K562 (cell line): Measurements from ENCODE around the gene PTPN14. TPM values are rescaled to one million over a fixed set of nuclear protein-coding genes. Genes with fewer than 3 reads are reported as not detected.

Experiments
- ATAC-seq: fragments of 200-7000 bp; cut with Tn5 transposase; 3 replicates; pipeline ENCODE4 v1.9.1; 2020; ENCODE audit warnings: moderate library complexity
- BruUV-seq: library from RNA; stranded (reverse); fragments of 400-500 nt; replicated peaks from 2 replicates; lab custom pipeline; 2021; lab: Mats Ljungman, UMichigan
- CTCF ChIA-PET: fragments of 300-600 bp; formaldehyde crosslinking; extraction: SDS; loops from one replicate; lab custom pipeline; 2021; ENCODE audit warnings: low intra/inter-chr PET ratio; lab: Yijun Ruan, JAX
- POLR2A ChIA-PET: fragments of 300-600, 350-650 bp; sonication (Branson Sonifier 250); formaldehyde crosslinking; extraction: SDS; loops from one replicate; lab custom pipeline; 2021; ENCODE audit warnings: antibody characterized with exemption, inconsistent platforms; lab: Yijun Ruan, JAX
- DNase-seq, 4 experiments: peaks; one replicate each; pipeline versions ENCODE4 v3.0.0 to v3.0.0-alpha.2; 2011 to 2018; ENCODE audit warnings: low spot score in 3 of 4, mixed read lengths in 3 of 4; ENCODE audit errors: extremely low read depth in 1 of 4
- FAIRE-seq: peaks from 2 replicates; lab custom pipeline; 2011; peaks lifted over from hg19 to GRCh38; lab: Jason Lieb, UNC
- H2AFZ ChIP-seq: 2 replicates; pipeline ENCODE4 v1.6.0; 2011; ENCODE audit warnings: low read depth, low read length, control low read depth, inconsistent platforms
- H3K27ac ChIP-seq: fragments of 200-600 bp; 3 replicates; pipeline ENCODE4 v1.8.0; 2011; ENCODE audit warnings: low read depth, mild to moderate bottlenecking, control low read depth, inconsistent platforms, low read length, moderate library complexity, mixed read lengths; ENCODE audit errors: extremely low read depth
- H3K27me3 ChIP-seq, 2 experiments: fragments of 300-600 bp in 1 of 2; 2 replicates in 1 of 2; 3 replicates in 1 of 2; pipeline versions ENCODE4 v1.6.0 to v1.8.0; 2011; ENCODE audit warnings: inconsistent platforms in 2 of 2, low read length in 2 of 2, mild to moderate bottlenecking in 1 of 2, mixed read lengths in 1 of 2, moderate library complexity in 1 of 2; ENCODE audit not compliant: control insufficient read depth in 2 of 2, insufficient read depth in 2 of 2
- H3K36me3 ChIP-seq: fragments of 300-600 bp; 3 replicates; pipeline ENCODE4 v1.8.0; 2011; ENCODE audit warnings: mild to moderate bottlenecking, low read length, inconsistent platforms; ENCODE audit not compliant: control insufficient read depth, insufficient read depth
- H3K4me1 ChIP-seq, 2 experiments: fragments of 200-600 bp in 1 of 2; replicated peaks in 1 of 2; 2 replicates in 1 of 2; 3 replicates in 1 of 2; pipeline versions ENCODE4 v1.5.1 to v1.8.0; 2011; ENCODE audit warnings: inconsistent platforms in 2 of 2, low read length in 2 of 2, mild to moderate bottlenecking in 1 of 2, mixed read lengths in 1 of 2, moderate library complexity in 1 of 2; ENCODE audit not compliant: control insufficient read depth in 2 of 2, insufficient read depth in 2 of 2
- H3K4me2 ChIP-seq: 2 replicates; pipeline ENCODE4 v1.6.1; 2011; ENCODE audit warnings: low read length, control low read depth, inconsistent platforms, mixed read lengths; ENCODE audit not compliant: insufficient read depth
- H3K4me3 ChIP-seq: fragments of 200-600 bp; sonication (generic), shearing (Covaris generic); 2 replicates; pipeline ENCODE4 v1.5.1; 2016; ENCODE audit warnings: control low read depth, inconsistent platforms
- H3K79me2 ChIP-seq: fragments of 200-600 bp; 3 replicates; pipeline ENCODE4 v1.8.0; 2011; ENCODE audit warnings: low read length, inconsistent platforms; ENCODE audit not compliant: control insufficient read depth, insufficient read depth
- H3K9ac ChIP-seq, 2 experiments: 2 replicates each; pipeline versions ENCODE4 v1.6.0 to v1.6.1; 2011; ENCODE audit warnings: low read depth in 2 of 2, low read length in 2 of 2, control low read depth in 1 of 2, inconsistent platforms in 1 of 2, mild to moderate bottlenecking in 1 of 2, mixed read lengths in 1 of 2; ENCODE audit not compliant: insufficient read depth in 1 of 2
- H3K9me1 ChIP-seq: one replicate; pipeline ENCODE4 v1.6.0; 2011; ENCODE audit warnings: inconsistent platforms, mild to moderate bottlenecking, low read length, moderate library complexity; ENCODE audit not compliant: control insufficient read depth, insufficient read depth
- H3K9me3 ChIP-seq: replicated peaks from 2 replicates; pipeline ENCODE4 v1.5.1; 2011; ENCODE audit warnings: low read depth, low read length, inconsistent platforms; ENCODE audit not compliant: control insufficient read depth, insufficient read depth
- H4K20me1 ChIP-seq: replicated peaks from 2 replicates; pipeline ENCODE4 v1.6.1; 2011; ENCODE audit warnings: low read length, inconsistent platforms, mixed read lengths; ENCODE audit not compliant: control insufficient read depth, insufficient read depth
- ARID1B ChIP-seq: fragments of 450-650 bp; IDR thresholded peaks from 2 replicates; pipeline ENCODE4 v1.6.1; 2016; ENCODE audit warnings: antibody characterized with exemption, mild to moderate bottlenecking, inconsistent platforms
- ATF6 ChIP-seq: sonication (generic); formaldehyde crosslinking; IDR thresholded peaks from 2 replicates; pipeline ENCODE4 v1.4.0; 2020; ENCODE audit warnings: mild to moderate bottlenecking, missing genetic modification reagents
- BMI1 ChIP-seq: fragments of 150-350 bp; IDR thresholded peaks from 2 replicates; pipeline ENCODE4 v1.6.1; 2014; ENCODE audit warnings: low read length
- CBFA2T2 ChIP-seq: fragments of 450-650 bp; conservative IDR thresholded peaks from 2 replicates; pipeline ENCODE4 v1.6.1; 2017; ENCODE audit warnings: mild to moderate bottlenecking
- CBX2 ChIP-seq: fragments of 200-600 bp; sonication (generic); IDR thresholded peaks from one replicate; pipeline ENCODE4 v1.6.1; 2012; ENCODE audit warnings: mild to moderate bottlenecking, low read length, inconsistent platforms; ENCODE audit not compliant: insufficient read depth, poor library complexity, severe bottlenecking
- DIDO1 ChIP-seq: fragments of 450-650 bp; IDR thresholded peaks from 2 replicates; pipeline ENCODE4 v1.6.1; 2016; ENCODE audit warnings: low read depth, missing biosample characterization, missing genetic modification characterization
- DPF2 ChIP-seq: fragments of 450-650 bp; IDR thresholded peaks from 2 replicates; pipeline ENCODE4 v1.6.1; 2016
- E4F1 ChIP-seq: fragments of 250-450 bp; sonication (Bioruptor Pico); IDR thresholded peaks from 2 replicates; pipeline ENCODE4 v1.5.0; 2021; ENCODE audit warnings: mild to moderate bottlenecking, borderline replicate concordance
- ETS2 ChIP-seq: IDR thresholded peaks from 2 replicates; pipeline ENCODE4 v1.6.1; 2016; ENCODE audit warnings: borderline replicate concordance, missing genetic modification characterization, mild to moderate bottlenecking, moderate library complexity, missing compliant biosample characterization; ENCODE audit not compliant: poor library complexity, severe bottlenecking
- KLF10 ChIP-seq: fragments of 250-450 bp; sonication (Bioruptor Pico); IDR thresholded peaks from 2 replicates; pipeline ENCODE4 v1.6.1; 2021; ENCODE audit warnings: matching md5 sums
- MECOM ChIP-seq: fragments of 250-450 bp; sonication (Bioruptor Pico); IDR thresholded peaks from 2 replicates; pipeline ENCODE4 v1.8.0; 2022; ENCODE audit warnings: inconsistent platforms
- NFYB ChIP-seq: IDR thresholded peaks from 2 replicates; pipeline ENCODE4 v1.6.1; 2011; ENCODE audit warnings: mild to moderate bottlenecking, moderate library complexity; ENCODE audit not compliant: insufficient read length; ENCODE audit errors: extremely low read depth
- SMAD3 ChIP-seq: fragments of 450-650 bp; formaldehyde crosslinking; conservative IDR thresholded peaks from 2 replicates; pipeline ENCODE4 v1.4.0; 2020; ENCODE audit warnings: mild to moderate bottlenecking
- ZNF140 ChIP-seq: fragments of 250-450 bp; sonication (Bioruptor Pico); IDR thresholded peaks from 2 replicates; pipeline ENCODE4 v1.8.0; 2021; ENCODE audit warnings: moderate library complexity, mild to moderate bottlenecking, inconsistent platforms
- ZNF263 ChIP-seq: sonication (generic); formaldehyde crosslinking; IDR thresholded peaks from 2 replicates; pipeline ENCODE4 v1.8.0; 2022; ENCODE audit warnings: mild to moderate bottlenecking, missing genetic modification reagents, borderline replicate concordance
- ZNF311 ChIP-seq: fragments of 250-450 bp; sonication (Bioruptor Pico); IDR thresholded peaks from 2 replicates; pipeline ENCODE4 v1.4.0; 2020; ENCODE audit warnings: mild to moderate bottlenecking, moderate library complexity
- ZNF75A ChIP-seq: fragments of 450-650 bp; formaldehyde crosslinking; IDR thresholded peaks from 2 replicates; pipeline ENCODE4 v1.4.0; 2020; ENCODE audit warnings: mild to moderate bottlenecking
- ZZZ3 ChIP-seq: fragments of 450-650 bp; IDR thresholded peaks from 2 replicates; pipeline ENCODE4 v1.6.1; 2016; ENCODE audit warnings: antibody characterized with exemption, mild to moderate bottlenecking, moderate library complexity
- WGBS: fragments of 100-300 bp; shearing (Covaris generic); methylation state at CpG from one replicate; pipeline ENCODE4 v1.1.6; 2016; ENCODE audit warnings: low coverage, mixed read lengths; ENCODE audit not compliant: insufficient coverage; ENCODE audit errors: missing lambda C conversion rate; 5-methylcytosine and 5-hydroxymethylcytosine counted together
- in situ Hi-C: fragments of 300-500 bp; cut with MboI; formaldehyde crosslinking; loops from 4 replicates; pipeline ENCODE4 v1.15.0; 2018; ENCODE audit warnings: inconsistent platforms, mixed read lengths
- intact Hi-C: fragments of 100-400 bp; cut with micrococcal nuclease; formaldehyde crosslinking; loops from 2 replicates; pipeline ENCODE4 v1.14.2; 2022
- polyA plus RNA-seq, 8 experiments: library from polyadenylated mRNA; depleted of rRNA in 4 of 8; stranded (reverse) in 5 of 8; unstranded in 3 of 8; fragments of >200 nt; fragmentation: Nextera tagmentation in 2 of 8; fragmentation: Illumina TruSeq in 1 of 8; extraction: Ambion mirVana in 2 of 8; extraction: Trizol in 1 of 8; gene quantifications; 2 replicates each; pipeline versions ENCODE4 v1.2.1 to v1.2.3, GENCODE V29; 2011 to 2014; ENCODE audit warnings: inconsistent platforms in 1 of 8, missing spikeins in 1 of 8
- total RNA-seq, 7 experiments: library from RNA; depleted of rRNA in 6 of 7; stranded (reverse); fragments of >200 nt in 6 of 7; fragmentation: Illumina TruSeq in 2 of 7; extraction: Trizol in 2 of 7; gene quantifications; 2 replicates each; pipeline versions ENCODE4 v1.2.1 to v1.2.3, GENCODE V29; 2011 to 2021; ENCODE audit warnings: low replicate concordance in 1 of 7

Gene PTPN14
- total and polyA plus RNA-seq, 9 of the 15 experiments (the other 6 are each of a cell fraction or from before 2014, with no cell fraction given) = 0.01 to 0.29 (median 0.04) TPM; not detected in 6

GRCh38 chr1:214504330-214504729, 47.1 kb downstream of the PTPN14 start (continued):
- no peak for TF ChIP-seq ZNF311 (CRISPR knock-in tag)
- no peak for TF ChIP-seq DIDO1 (tag)
- no peak for TF ChIP-seq ATF6 (CRISPR knock-in tag)
- TF ChIP-seq SMAD3 (CRISPR knock-in tag) = no peak

GRCh38 chr1:214503553-214503952, 47.8 kb downstream of the PTPN14 start:
- DNase-seq (no peak), FAIRE-seq (no peak), ATAC-seq (no peak)
- no peaks in the 10 kb centered on the region for H3K4me1 ChIP-seq
- no peak overlapping the region for H3K4me2 ChIP-seq
- WGBS = 0% methylated on average over 4 of the region's 4 CpGs
- TF ChIP-seq ARID1B = no peak
- TF ChIP-seq ETS2 (tag) = no peak
- TF ChIP-seq BMI1 = no peak
- no peak for TF ChIP-seq E4F1 (CRISPR knock-in tag)
- TF ChIP-seq ZNF263 (CRISPR knock-in tag) = no peak
- no peak for TF ChIP-seq KLF10 (CRISPR knock-in tag)
- no peak for TF ChIP-seq NFYB
- no peak for TF ChIP-seq DPF2
- no peak for TF ChIP-seq MECOM (CRISPR knock-in tag)
- TF ChIP-seq ZNF75A = no peak
- no peak for TF ChIP-seq ZNF140
- no peak for TF ChIP-seq CBFA2T2
- no peak for TF ChIP-seq CBX2
- no peak for TF ChIP-seq ZZZ3
- H3K36me3 ChIP-seq = no peaks in the 10 kb centered on the region
- no peak overlapping the region for H3K4me3 ChIP-seq
- no peaks in the 10 kb centered on the region for H3K9me3 ChIP-seq
- POLR2A ChIA-PET = no interaction called here
- H3K9me1 ChIP-seq = no peaks in the 10 kb centered on the region
- H4K20me1 ChIP-seq = no peaks in the 10 kb centered on the region
- no peak overlapping the region for H2AFZ ChIP-seq
- CTCF ChIA-PET = no interaction called here
- H3K9ac ChIP-seq = no peak overlapping the region
- no peak overlapping the region for H3K27ac ChIP-seq
- in situ Hi-C loops = no loop called here
- intact Hi-C loops = no loop called here
- no peaks in the 10 kb centered on the region for H3K79me2 ChIP-seq
- H3K27me3 ChIP-seq = peaks cover 9 to 18% of the 10 kb centered on the region in 2 experiments; a peak in 4 of 5 replicates
- BruUV-seq = no TSS peak
